Measurements from ENCODE around the gene CDC14B.

The CDC14B gene

GRCh38 chr9:96487029-96487396 lies 132.6 kb downstream of the CDC14B start:
- TF ChIP-seq CTCF (IDR thresholded peaks at IDR 0.05; ENCODE audit: low read depth, low read length, missing control alignments): no peak
- H3K4me3 ChIP-seq (replicated peaks; ENCODE audit: low read depth, low read length): no peak overlapping the region
- no peak for DNase-seq (ENCODE audit: extremely low read depth, low read depth)

GRCh38 chr9:96486386-96487028 lies 133.1 kb downstream of the CDC14B start:
- no peak for TF ChIP-seq CTCF (IDR thresholded peaks at IDR 0.05; ENCODE audit: low read depth, low read length, missing control alignments)
- DNase-seq (ENCODE audit: extremely low read depth, low read depth): peak; percentile 77

GRCh38 chr9:96485280-96485679 lies 134.4 kb downstream of the CDC14B start:
- no peak for DNase-seq (ENCODE audit: extremely low read depth, low read depth)
- TF ChIP-seq CTCF (IDR thresholded peaks at IDR 0.05; ENCODE audit: low read depth, low read length, missing control alignments): no peak
- H3K4me3 ChIP-seq (replicated peaks; ENCODE audit: low read depth, low read length): no peak overlapping the region

More at GRCh38 chr9:96486386-96487028, 133.1 kb downstream of the CDC14B start:
- no peak overlapping the region for H3K4me3 ChIP-seq (replicated peaks; ENCODE audit: low read depth, low read length)

- no peak overlapping the region for H3K4me3 ChIP-seq (replicated peaks; ENCODE audit: low read depth, low read length)
- DNase-seq (ENCODE audit: extremely low read depth, low read depth): no peak
- TF ChIP-seq CTCF (IDR thresholded peaks at IDR 0.05; ENCODE audit: low read depth, low read length, missing control alignments): no peak
Measured at GRCh38 chr9:96484521-96484931, 135.1 kb downstream of the CDC14B start.

- DNase-seq (ENCODE audit: extremely low read depth, low read depth): no peak
- TF ChIP-seq CTCF (IDR thresholded peaks at IDR 0.05; ENCODE audit: low read depth, low read length, missing control alignments): no peak
- H3K4me3 ChIP-seq (replicated peaks; ENCODE audit: low read depth, low read length): no peak overlapping the region
Measured at GRCh38 chr9:96483733-96484390, 135.8 kb downstream of the CDC14B start.

GRCh38 chr9:96483197-96483596 lies 136.4 kb downstream of the CDC14B start:
- no peak overlapping the region for H3K4me3 ChIP-seq (replicated peaks; ENCODE audit: low read depth, low read length)
- no peak for DNase-seq (ENCODE audit: extremely low read depth, low read depth)
- TF ChIP-seq CTCF (IDR thresholded peaks at IDR 0.05; ENCODE audit: low read depth, low read length, missing control alignments): no peak
